ENCODE results near the gene SACM1L.

The SACM1L gene

DNA sequence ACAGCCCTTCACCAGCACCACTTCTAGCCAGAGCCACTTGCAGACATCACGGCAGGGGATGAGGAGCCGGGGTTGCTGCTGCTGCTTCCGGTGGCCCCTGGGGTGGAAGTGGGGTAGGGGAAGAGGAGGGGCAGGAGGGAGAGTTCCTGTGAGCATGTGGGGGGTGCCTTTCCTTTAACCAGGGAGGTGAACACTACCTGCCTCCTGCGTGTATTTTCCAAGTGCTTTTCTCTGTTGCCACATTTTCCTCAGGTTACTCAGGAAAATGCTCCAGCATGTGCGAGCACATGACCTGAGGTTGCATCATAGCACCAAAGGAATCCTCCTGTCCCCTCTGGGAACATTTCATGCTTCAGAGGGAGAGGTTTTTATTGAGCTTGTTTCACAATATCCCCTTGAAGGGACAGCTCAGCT lies 12.2 kb upstream of the SACM1L start:
- in situ Hi-C loops (cut with HindIII; ENCODE audit: low sequenced_read_pairs), result no loop called here
- no peak overlapping the region for H3K4me3 ChIP-seq (ENCODE audit: low read depth, low read length)
- DNase-seq (ENCODE audit: low read depth), result no peak
- TF ChIP-seq CTCF (IDR thresholded peaks at IDR 0.05; ENCODE audit: low read depth, low read length, missing control alignments), result no peak

GRCh38 chr3:45677841-45678240 lies 11.4 kb upstream of the SACM1L start:
- no peak for TF ChIP-seq CTCF (IDR thresholded peaks at IDR 0.05; ENCODE audit: low read depth, low read length, missing control alignments)
- no peak overlapping the region for H3K4me3 ChIP-seq (ENCODE audit: low read depth, low read length)
- in situ Hi-C loops (cut with HindIII; ENCODE audit: low sequenced_read_pairs), result no loop called here
- no peak for DNase-seq (ENCODE audit: low read depth)

- no peak for DNase-seq (ENCODE audit: low read depth)
- H3K4me3 ChIP-seq (ENCODE audit: low read depth, low read length), result no peak overlapping the region
- in situ Hi-C loops (cut with HindIII; ENCODE audit: low sequenced_read_pairs), result no loop called here
- no peak for TF ChIP-seq CTCF (IDR thresholded peaks at IDR 0.05; ENCODE audit: low read depth, low read length, missing control alignments)
Observed at GRCh38 chr3:45679805-45680204, 9.4 kb upstream of the SACM1L start.

- in situ Hi-C loops (cut with HindIII; ENCODE audit: low sequenced_read_pairs), result no loop called here
- TF ChIP-seq CTCF (IDR thresholded peaks at IDR 0.05; ENCODE audit: low read depth, low read length, missing control alignments), result no peak
- DNase-seq (ENCODE audit: low read depth), result no peak
- H3K4me3 ChIP-seq (ENCODE audit: low read depth, low read length), result no peak overlapping the region
Observed at GRCh38 chr3:45681221-45681620, 8.0 kb upstream of the SACM1L start.

DNA sequence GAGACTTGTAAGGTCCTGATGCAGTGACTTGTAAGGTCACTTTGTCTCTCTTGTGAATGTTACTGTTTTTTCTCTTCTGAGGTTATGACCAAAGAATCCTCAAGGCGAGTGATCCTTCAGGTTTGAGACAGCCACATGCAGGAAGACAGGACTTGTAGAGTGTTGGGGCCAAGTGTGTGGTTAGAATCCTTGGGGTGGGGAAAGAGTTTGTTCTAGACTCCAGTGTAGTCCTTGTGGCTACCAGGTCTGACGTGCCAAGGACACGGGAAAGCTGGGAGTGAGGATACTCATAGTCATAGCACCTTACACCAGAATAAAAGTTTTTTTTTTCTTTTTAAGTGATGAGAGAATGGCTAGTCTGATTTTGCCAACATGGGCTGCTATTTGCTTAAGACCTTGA lies 7.3 kb upstream of the SACM1L start:
- TF ChIP-seq CTCF (IDR thresholded peaks at IDR 0.05; ENCODE audit: low read depth, low read length, missing control alignments), result no peak
- DNase-seq (ENCODE audit: low read depth), result no peak
- in situ Hi-C loops (cut with HindIII; ENCODE audit: low sequenced_read_pairs), result no loop called here
- H3K4me3 ChIP-seq (ENCODE audit: low read depth, low read length), result no peak overlapping the region

DNA sequence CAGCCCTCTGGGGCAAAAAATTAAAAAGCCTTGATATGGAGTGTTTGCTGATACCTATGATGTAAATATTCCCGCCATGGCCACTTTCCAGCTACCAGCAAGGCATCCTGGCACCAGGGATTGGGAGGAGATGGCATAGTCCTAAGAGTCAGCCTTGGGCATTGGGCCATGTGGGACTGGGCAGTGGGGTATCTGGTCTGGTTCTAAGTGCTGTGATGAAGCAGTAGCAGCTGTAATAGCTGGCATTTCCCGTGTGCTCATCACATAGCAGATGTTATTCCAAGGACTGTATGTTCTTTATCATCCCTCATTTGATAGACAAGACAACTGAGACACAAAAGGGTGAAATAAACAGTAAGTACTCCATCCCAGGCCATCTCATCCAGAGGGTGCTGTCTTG lies 6.9 kb upstream of the SACM1L start:
- in situ Hi-C loops (cut with HindIII; ENCODE audit: low sequenced_read_pairs), result no loop called here
- no peak for DNase-seq (ENCODE audit: low read depth)
- H3K4me3 ChIP-seq (ENCODE audit: low read depth, low read length), result no peak overlapping the region
- no peak for TF ChIP-seq CTCF (IDR thresholded peaks at IDR 0.05; ENCODE audit: low read depth, low read length, missing control alignments)

- in situ Hi-C loops (cut with HindIII; ENCODE audit: low sequenced_read_pairs), result no loop called here
- DNase-seq (ENCODE audit: low read depth), result no peak
- no peak overlapping the region for H3K4me3 ChIP-seq (ENCODE audit: low read depth, low read length)
- no peak for TF ChIP-seq CTCF (IDR thresholded peaks at IDR 0.05; ENCODE audit: low read depth, low read length, missing control alignments)
Observed at GRCh38 chr3:45682786-45683185, 6.4 kb upstream of the SACM1L start.
